ENCODE data around the gene CEMIP. TPM values are rescaled to one million over a fixed set of nuclear protein-coding genes. Genes with fewer than 3 reads are reported as not detected.

Gene CEMIP
- total RNA-seq, 2 donors from 2014 or later = 1.1 to 1.2 TPM

DNA sequence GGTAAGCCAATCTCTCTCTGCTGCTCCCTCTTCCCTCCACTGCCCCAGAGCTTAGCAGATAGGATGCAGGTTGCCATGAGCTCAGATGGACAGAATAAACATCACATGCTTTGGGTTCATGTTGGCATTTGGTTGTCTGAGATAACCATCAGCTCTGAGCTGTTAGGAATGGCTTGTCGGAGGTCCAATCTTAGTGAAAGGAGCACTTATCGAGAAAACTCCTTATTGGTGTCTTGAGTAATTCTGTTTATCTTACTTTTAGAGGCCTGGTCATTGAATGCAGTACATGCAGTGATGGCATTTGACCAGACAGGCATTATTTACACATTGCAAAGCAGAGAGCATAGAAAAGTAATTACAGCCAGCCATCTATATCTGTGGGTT, 99.7 kb downstream of the CEMIP start:
- Histone ChIP-seq H3K27me3 (replicated peaks; ENCODE audit: insufficient read depth) (no peaks in the 10 kb centered on the region), H3K9me3 (no peaks in the 10 kb centered on the region), H3K27ac (no peak overlapping the region), H3K4me3 (no peak overlapping the region), H3K36me3 (no peaks in the 10 kb centered on the region), H3K4me1 (ENCODE audit: control insufficient read depth in 1 of 2, low read depth in 2 of 2) (peaks cover 0 to 11% of the 10 kb centered on the region in 2 donors)
- DNase-seq (ENCODE audit: low spot score) (no peak), ATAC-seq (ENCODE audit: insufficient number of reproducible peaks, low FRiP score, low read depth) (no peak)
- TF ChIP-seq, protein P1, sequence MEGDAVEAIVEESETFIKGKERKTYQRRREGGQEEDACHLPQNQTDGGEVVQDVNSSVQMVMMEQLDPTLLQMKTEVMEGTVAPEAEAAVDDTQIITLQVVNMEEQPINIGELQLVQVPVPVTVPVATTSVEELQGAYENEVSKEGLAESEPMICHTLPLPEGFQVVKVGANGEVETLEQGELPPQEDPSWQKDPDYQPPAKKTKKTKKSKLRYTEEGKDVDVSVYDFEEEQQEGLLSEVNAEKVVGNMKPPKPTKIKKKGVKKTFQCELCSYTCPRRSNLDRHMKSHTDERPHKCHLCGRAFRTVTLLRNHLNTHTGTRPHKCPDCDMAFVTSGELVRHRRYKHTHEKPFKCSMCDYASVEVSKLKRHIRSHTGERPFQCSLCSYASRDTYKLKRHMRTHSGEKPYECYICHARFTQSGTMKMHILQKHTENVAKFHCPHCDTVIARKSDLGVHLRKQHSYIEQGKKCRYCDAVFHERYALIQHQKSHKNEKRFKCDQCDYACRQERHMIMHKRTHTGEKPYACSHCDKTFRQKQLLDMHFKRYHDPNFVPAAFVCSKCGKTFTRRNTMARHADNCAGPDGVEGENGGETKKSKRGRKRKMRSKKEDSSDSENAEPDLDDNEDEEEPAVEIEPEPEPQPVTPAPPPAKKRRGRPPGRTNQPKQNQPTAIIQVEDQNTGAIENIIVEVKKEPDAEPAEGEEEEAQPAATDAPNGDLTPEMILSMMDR (IDR thresholded peaks at IDR 0.05) = no peak

DNA sequence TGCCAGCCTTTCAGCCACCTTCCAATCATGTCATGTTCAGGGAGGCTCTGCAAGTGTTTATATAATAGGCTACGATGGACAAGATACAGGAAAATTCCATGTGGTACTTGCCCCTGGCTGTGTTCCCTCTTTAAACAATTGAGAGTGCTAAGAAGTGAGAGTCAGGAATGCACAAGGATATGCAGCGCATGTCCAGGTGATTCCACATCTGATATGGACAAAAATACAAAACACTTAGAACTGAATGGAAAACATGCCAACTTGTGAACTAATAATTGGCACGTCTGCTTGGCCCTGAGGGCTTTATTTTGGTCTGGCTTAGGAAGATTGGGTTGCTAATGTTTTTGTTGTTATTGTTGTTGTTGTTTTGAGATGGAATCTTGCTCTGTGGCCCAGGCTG, 100.9 kb downstream of the CEMIP start:
- no peak overlapping the region for H3K27ac ChIP-seq
- no peak for ATAC-seq (ENCODE audit: insufficient number of reproducible peaks, low FRiP score, low read depth)

DNA sequence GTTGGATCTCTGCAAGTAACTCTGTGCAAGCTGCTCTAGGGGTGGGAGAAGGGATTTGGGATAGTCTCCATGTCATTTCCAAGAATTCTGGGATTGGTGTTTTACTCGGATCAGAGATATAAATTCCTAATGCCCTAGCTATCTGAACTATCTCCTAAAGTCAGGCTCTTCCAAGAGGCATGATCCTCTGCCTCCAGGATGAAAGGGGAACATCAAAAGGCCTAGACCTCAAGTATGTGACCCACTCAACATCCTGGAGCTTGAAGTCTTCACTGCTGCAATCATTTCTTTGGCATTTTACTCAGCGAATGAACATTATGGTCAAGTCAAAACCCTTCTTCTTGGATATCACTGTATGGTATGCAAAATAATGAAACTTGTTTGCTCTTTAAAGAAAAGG, 104.5 kb downstream of the CEMIP start:
- Histone ChIP-seq H3K27me3 (replicated peaks; ENCODE audit: insufficient read depth) (no peaks in the 10 kb centered on the region), H3K9me3 (no peaks in the 10 kb centered on the region), H3K27ac (no peak overlapping the region), H3K36me3 (no peaks in the 10 kb centered on the region), H3K4me1 (ENCODE audit: control insufficient read depth in 1 of 2, low read depth in 2 of 2) (no peaks in the 10 kb centered on the region), H3K4me3 (no peak overlapping the region)
- TF ChIP-seq, protein P1 (IDR thresholded peaks at IDR 0.05) = no peak
- DNase-seq (ENCODE audit: low spot score) (no peak), ATAC-seq (ENCODE audit: insufficient number of reproducible peaks, low FRiP score, low read depth) (no peak)

More for the DNA sequence above, 100.9 kb downstream of the CEMIP start:
- H3K36me3 ChIP-seq = no peaks in the 10 kb centered on the region
- no peak overlapping the region for H3K4me3 ChIP-seq
- no peaks in the 10 kb centered on the region for H3K9me3 ChIP-seq
- H3K4me1 ChIP-seq (ENCODE audit: control insufficient read depth in 1 of 2, low read depth in 2 of 2) = peaks cover 0 to 11% of the 10 kb centered on the region in 2 donors
- TF ChIP-seq, protein P1 (IDR thresholded peaks at IDR 0.05) = no peak
- H3K27me3 ChIP-seq (replicated peaks; ENCODE audit: insufficient read depth) = no peaks in the 10 kb centered on the region
- DNase-seq (ENCODE audit: low spot score) = no peak

DNA sequence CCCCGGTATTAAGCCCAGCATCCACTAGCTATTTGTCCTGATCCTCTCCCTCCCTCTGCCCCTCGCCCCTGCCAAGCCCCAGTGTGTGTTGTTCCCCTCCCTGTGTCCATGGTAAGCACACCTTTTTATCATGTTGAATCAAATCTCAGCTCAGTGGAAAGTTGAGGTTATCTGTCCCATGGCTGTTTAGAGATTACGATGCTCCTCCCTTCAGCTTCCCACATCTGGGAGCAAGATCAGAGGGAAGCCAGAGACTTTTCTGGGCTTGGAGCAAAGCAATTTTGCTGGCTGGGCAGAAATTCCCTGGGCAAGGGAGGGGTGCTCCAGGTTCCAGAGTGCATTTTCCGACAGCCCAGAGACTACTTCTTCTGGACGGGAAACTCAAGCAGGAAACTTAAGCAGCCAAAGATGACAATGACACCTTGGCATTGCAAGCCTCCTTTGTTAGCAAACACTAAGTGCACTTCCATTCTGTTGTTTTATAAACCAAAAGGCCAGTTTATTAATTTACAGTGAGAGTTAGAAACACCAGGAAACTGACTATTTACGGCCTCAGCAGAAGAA, 105.9 kb downstream of the CEMIP start:
- Histone ChIP-seq H3K9me3 (no peaks in the 10 kb centered on the region), H3K4me3 (no peak overlapping the region), H3K27me3 (replicated peaks; ENCODE audit: insufficient read depth) (no peaks in the 10 kb centered on the region), H3K36me3 (no peaks in the 10 kb centered on the region), H3K27ac (no peak overlapping the region), H3K4me1 (ENCODE audit: control insufficient read depth in 1 of 2, low read depth in 2 of 2) (no peaks in the 10 kb centered on the region)
- DNase-seq (ENCODE audit: low spot score) (no peak), ATAC-seq (ENCODE audit: insufficient number of reproducible peaks, low FRiP score, low read depth) (no peak)
- TF ChIP-seq, protein P1 (IDR thresholded peaks at IDR 0.05) = no peak

DNA sequence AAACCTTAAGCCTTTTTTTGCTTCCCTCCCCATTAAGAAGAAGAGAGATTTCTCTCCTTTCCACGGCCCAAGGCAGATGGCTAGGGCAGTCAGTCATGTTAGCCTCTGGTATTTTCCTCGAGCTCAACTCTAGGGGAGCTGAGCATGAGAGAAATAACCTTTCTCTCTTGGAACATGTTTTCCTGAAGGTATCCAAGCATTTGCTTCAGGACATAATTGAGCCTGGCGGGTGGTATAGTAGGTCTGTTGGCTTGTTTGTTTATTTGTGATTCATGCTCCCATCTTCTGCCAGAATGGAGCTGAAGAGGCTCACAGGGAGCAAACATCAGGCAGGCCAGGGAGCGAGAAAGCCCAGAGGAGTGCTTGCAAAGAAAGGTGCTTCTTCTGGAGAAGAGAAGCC, 108.0 kb downstream of the CEMIP start:
- ATAC-seq (ENCODE audit: insufficient number of reproducible peaks, low FRiP score, low read depth) (no peak), DNase-seq (ENCODE audit: low spot score) (no peak)
- no peaks in the 10 kb centered on the region for H3K36me3 ChIP-seq
- no peak overlapping the region for H3K27ac ChIP-seq
- peaks cover 0 to 10% of the 10 kb centered on the region in 2 donors for H3K4me1 ChIP-seq (ENCODE audit: control insufficient read depth in 1 of 2, low read depth in 2 of 2)
- TF ChIP-seq, protein P1 (IDR thresholded peaks at IDR 0.05) = no peak
- no peaks in the 10 kb centered on the region for H3K27me3 ChIP-seq (replicated peaks; ENCODE audit: insufficient read depth)
- H3K9me3 ChIP-seq = no peaks in the 10 kb centered on the region
- no peak overlapping the region for H3K4me3 ChIP-seq

Data from thoracic aorta (tissue), 2 donors.